HG03575 (cell line): ENCODE measurements around the gene DEPP1.
"Not testable (repeated sequence)": the region's sequence is repeated elsewhere in the genome, so short reads cannot be mapped to it uniquely, and the experiment has no call there.

Source experiments
- ATAC-seq: cut with Tn5 transposase; IDR thresholded peaks from one replicate; pipeline ENCODE4 v1.9.1; 2021; ENCODE audit not compliant: unreplicated experiment, insufficient number of reproducible peaks, low FRiP score; ENCODE audit errors: extremely low read depth

Gene DEPP1, protein sequence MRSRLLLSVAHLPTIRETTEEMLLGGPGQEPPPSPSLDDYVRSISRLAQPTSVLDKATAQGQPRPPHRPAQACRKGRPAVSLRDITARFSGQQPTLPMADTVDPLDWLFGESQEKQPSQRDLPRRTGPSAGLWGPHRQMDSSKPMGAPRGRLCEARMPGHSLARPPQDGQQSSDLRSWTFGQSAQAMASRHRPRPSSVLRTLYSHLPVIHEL

DNA sequence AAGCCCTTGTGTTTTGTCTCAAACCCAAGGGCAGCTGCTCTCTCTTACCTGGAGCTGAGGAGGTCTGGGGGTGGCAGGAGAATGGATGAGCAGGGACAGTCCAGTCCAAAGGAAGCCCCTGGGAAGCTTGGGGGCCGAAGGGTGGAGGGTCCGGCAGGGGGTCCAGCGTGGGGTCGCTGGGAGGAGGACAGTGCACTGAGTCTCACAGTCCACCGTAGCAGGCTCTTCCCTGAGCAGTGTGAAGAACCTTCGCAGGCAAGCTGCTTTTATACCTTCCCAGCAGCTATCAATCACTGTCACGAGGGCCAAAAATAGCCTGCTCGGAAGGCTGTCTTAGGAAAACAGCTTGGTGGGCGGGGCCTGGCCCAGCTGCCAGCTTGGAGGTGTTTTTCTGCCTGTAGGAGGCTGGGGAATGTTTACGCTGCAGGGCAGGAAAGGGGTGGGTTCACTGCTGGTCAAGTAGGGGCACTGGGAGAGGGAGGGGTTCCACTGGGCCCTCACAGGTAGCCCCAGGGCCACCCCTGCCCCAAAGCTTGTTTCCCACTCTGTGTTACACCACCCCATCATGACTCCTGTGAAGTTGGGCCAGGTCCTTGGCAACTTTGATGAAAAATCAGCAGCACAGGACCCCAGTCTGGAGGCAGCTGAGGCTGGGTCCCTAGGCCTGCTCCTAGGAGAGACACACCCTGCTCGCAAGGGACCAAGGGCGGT lies at the start of gene DEPP1:
Gene DEPP1, minus strand, starts transcription at position 240 of the 711 bp plus-strand sequence. CDS start 779 bp downstream, outside the sequence.
- no peak for ATAC-seq

DNA sequence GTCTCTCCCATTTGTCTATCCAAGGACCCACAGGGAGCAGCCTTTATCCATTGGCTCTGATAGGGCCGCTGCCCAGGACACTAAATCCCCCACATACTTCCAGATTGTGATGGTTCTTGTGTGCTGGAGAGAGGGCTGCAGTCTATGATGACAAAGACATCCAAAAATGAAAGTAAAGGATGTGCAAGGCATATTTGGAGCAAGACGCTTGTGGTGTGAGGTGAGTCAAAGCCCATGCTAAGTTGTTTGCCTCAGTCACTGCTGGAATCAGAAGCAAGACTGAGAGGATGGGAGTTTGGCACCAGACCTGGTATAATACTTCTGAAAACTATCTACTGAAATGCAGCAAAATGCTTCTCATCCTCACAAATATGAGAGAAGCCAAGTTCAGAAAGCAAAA lies 44.8 kb upstream of the DEPP1 start:
- ATAC-seq = no peak

DNA sequence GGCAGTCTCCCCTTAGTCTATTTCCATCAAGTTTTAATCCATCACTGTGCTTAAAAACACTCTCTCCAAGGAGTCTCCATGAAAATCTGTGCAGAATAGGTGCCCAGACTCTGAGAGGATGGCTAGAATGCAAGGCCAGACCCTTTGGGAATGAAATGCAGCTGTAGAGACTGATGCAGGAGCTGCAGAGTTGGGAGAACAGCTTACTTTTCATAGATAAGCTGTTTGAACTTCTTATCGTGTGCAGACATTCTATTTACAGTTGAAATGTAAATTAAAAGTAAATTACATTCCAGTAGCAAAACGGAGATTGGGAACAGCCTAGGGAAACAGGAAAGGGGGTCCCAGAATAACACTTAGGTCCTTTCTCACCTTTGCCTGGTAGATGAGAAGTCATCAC lies 37.0 kb upstream of the DEPP1 start:
- no peak for ATAC-seq

DNA sequence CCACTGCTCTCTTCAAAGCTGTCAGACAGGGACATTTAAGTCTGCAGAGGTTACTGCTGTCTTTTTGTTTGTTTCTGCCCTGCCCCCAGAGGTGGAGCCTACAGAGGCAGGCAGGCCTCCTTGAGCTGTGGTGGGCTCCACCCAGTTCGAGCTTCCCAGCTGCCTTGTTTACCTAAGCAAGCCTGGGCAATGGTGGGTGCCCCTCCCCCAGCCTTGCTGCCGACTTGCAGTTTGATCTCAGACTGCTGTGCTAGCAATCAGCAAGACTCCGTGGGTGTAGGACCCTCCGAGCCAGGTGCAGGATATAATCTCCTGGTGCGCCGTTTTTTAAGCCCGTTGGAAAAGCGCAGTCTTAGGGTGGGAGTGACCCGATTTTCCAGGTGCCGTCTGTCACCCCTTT lies 35.9 kb upstream of the DEPP1 start:
- not testable (repeated sequence) for ATAC-seq

DNA sequence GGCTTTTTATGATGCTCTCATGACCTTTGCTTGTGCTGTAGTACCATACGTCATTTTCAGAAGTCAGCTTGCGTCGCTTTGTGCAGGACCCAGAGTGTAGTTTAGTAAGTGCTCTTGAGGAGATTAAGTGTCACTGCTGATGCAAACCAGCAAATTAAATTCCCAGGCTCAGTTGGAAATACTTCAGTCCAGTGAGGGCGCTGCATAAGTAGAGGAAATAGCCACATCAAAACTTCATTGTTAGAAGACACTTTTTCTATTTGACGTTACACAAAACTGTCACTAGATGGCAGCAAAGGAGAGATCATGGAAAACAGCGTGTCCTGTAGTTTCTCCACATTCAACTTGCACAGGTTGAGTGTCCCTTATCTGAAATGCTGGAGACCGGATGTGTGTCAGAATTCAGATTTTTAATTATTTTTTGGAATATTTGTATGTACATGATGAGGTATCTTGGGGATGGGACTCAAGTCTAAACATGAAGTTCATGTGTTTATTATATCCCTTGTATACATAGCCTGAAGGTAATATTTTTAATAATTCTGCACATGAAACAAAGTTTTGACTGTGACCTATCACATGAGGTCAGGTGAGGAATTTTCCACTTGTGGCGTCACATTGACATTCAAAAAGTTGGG lies 30.0 kb upstream of the DEPP1 start:
- ATAC-seq = peak; percentile 92

DNA sequence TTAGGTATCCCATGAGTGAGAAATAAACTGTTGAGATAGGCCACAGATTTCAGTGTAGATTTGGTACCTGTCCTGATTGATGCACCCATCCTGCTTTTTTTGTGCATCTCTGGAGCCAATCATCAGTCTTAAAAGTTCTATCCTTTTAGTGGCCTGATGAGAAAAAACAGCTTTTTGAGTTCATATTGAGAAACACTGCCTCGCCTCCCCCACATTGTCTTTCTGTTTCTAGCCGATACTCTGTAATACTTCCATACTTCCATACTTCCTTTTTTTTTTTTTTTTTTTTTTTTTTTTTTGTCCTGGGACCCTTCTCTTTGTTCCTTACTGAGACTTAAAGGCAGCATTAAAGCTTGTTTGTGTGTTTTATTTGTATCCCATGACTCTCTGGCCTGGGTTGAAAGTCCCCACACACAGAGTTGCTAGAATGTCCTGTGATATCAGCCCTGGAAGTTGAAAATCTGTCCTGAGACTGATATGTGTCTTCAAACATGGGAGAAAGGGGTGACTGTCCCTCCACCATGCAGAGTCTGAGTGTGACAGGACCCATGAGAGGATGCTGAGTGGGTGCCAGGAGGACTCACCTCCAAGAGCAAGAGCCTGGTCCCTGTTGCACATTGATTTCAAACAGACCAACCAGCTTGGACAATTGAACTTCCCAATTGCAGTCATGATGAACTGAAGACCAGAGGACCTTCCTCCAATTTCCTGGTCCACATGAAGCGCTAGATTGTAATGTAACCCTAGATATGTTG lies 27.8 kb upstream of the DEPP1 start:
- ATAC-seq = no peak

DNA sequence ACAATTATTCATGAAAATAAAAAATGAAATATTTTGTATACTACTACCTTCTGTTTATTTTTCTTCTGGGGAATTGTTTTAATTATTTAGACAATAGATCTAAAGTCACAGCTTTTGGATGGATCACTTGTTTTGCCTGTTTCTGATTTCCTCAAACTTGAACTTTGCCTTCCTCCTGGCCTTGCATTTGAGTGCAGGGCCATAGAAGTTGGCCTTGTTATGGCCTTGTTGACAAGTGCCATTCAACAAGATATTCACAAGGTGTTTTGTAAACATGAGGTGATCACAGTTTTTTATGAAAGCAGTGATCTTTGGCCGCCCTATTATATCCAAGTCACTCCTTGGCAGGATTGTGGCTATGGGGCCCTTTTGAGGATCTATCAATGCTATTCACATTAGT lies 26.7 kb upstream of the DEPP1 start:
- no peak for ATAC-seq

DNA sequence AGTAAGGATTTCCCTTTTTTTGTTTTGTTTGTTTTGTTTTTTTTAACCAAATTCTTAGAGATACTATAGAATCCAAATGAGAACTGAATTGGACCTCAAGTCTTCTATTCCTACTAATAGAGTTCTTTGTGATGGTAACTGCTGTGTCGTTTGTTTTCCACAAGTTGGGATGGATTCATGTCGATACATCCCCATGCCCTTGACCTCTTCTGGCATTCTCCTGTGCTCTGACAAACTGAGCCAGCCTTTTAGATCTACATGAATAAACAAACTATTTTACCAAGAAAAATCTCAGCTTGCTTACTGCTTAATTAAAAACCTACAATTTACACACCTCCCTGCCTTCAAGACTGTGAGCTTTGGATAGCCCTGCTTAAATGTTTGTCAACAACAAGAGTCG lies 26.1 kb upstream of the DEPP1 start:
- no peak for ATAC-seq

DNA sequence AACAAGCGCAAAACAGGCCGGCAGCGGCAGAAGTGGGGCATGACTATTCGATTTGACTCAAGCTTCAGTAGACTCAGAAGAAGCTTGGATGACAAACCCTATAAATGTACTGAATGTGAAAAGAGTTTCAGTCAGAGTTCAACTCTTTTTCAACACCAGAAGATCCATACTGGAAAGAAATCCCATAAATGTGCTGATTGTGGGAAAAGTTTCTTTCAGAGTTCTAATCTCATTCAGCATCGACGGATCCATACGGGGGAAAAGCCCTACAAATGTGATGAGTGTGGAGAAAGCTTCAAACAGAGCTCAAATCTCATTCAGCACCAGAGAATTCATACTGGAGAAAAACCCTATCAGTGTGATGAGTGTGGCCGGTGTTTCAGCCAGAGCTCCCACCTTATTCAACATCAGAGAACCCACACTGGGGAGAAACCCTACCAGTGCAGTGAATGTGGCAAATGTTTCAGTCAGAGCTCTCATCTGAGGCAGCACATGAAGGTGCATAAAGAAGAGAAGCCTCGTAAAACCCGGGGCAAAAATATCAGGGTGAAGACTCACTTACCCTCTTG lies 24.9 kb upstream of the DEPP1 start:
- no peak for ATAC-seq

DNA sequence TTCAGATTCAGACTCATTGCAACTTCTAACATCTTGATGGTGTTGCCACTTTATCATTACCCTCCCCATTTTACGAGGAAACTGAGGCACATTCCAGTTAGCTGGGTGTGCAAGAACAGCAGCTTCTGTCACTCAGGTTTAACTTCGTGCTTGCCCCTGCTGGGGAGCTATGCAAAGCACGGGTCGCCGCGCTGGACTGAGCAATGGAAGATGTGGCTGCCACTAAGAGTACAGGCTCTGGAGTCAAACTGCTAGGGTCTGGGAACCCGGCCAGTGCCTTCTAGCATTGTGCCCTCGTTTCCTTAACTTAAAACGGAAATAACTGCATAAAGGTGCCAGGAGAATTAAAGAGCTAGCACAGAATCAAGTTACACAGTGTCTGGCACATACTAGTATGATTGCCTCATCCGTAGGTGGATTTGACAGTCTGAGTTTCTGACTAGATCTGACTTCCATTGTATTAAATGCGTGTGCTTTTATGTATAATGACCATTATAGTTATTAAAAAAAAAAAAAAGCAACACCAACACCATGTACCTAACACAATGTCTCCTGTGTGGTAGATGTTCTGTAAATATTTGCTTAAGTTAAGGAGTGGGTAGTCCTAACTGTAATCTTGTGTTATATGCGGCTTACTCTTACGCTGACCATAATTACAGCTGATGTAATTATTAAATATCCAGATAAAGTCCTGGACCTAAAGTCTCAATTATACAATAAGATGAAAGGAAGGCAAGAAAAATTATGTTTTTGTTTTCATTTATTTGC lies 23.0 kb upstream of the DEPP1 start:
- ATAC-seq = peak; percentile 39

DNA sequence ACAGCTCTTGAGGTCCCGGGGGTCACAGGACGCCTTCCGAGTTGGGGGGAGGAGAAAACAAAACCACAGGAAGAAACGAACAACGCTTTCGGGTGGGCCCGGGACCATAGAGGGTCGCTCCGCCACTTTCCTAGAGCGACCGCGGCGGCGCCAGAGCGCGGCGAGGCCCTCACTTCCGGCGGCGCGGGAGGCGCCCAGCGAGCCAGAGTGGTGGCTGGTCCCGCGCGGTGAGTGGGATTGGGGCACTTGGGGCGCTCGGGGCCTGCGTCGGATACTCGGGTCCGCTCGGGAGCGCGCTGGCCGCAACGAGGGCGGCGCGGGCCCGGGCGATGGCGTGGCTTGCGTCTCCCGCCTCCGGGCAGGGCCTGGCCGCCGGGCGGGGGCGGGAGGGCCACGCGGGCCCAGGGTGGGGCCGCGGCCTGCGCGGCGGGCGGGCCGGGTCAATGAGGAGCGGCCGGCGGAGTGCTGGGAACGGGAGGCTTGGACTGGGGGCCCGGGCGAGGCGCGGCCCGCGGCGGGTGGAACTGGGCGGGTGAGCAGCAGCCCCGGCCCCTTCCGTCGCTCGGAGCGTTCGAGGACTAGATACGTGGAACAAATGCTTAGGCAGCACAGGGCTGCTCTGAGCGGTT lies 22.3 kb upstream of the DEPP1 start, which contains the start of gene ZNF22:
Gene ZNF22, plus strand, starts transcription at position 172 of the 629 bp plus-strand sequence. CDS start 2,446 bp downstream, outside the sequence.
- ATAC-seq = peak; percentile 47

DNA sequence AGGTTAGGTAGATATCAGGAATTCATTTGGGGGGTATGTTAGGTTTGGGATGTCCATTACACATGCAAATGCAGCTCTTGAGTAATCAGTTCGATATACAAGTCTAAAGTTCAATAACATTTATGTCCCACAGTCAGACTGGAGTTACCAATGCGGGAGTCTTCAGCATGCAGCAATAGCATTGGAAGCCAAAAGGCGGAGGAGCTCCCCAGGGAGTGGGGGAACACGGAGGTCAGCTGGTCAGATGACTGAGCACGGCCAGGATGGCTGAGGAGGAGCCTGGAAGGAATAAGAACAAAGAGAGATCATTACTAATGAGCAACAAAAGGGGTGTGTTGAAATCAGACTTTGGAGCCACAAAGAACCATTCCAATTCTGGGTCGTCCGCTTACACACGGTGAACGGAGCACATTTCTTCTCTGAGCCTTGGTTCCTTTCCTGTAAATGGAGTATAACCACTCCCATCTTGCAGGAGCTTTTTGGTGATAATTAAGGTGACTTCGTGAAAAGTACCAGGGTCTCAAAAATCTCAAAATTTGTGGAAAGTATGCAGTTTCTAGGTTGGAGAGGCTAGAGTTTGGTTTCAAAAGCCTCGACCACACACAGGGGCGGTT lies 21.6 kb upstream of the DEPP1 start:
- ATAC-seq = no peak

DNA sequence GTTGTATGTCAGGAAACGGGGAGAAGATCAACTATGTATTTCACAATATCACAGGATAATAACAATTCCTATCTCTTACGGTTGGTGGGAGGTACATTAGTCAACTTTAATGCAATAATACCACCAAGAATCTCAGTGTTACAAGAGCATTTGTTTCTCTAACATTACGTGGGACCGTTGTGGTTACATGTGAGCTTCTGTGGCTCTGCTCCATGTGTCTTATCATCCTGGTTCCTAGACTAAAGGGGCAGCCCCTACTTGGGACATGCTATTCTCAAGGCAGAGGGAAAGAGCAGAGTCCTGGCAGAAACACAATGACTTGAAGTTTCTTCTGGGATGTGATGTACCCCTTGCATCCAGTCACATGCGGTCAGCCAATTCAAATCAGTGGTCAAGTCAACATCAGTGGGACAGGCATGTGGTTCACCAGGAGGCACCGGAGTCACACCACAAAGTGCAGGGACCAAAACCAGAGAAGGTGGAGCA lies 19.6 kb upstream of the DEPP1 start:
- no peak for ATAC-seq

DNA sequence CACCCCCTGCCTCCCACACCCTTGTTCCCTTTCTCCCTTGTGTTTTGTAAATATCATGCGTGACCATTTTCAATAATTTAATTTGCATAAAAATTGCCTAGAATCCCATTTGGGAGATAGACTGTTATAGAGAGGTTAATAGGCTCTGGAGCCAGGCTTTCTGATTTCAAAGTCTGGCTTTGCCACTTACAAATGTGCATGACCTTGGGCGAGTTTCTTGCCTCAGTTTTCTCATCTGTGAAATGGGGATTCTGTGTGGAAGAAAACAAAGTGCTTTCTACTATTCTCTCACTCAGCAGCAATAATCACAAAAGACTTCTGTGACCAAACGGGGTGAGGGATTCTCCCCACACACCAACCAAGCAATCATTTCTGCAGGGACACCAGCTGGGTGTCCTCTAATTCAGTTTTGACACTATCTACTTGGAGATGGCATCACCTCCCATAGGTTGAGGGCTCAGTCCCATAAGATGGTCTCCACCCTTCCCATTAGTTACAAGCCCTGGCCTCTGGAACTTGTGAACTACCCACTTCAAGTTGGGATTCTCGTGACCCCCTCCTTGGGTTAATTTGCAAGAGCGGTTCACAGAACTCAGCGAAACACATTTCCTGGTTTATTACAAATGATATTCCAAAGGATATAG lies 18.6 kb upstream of the DEPP1 start:
- ATAC-seq = no peak

DNA sequence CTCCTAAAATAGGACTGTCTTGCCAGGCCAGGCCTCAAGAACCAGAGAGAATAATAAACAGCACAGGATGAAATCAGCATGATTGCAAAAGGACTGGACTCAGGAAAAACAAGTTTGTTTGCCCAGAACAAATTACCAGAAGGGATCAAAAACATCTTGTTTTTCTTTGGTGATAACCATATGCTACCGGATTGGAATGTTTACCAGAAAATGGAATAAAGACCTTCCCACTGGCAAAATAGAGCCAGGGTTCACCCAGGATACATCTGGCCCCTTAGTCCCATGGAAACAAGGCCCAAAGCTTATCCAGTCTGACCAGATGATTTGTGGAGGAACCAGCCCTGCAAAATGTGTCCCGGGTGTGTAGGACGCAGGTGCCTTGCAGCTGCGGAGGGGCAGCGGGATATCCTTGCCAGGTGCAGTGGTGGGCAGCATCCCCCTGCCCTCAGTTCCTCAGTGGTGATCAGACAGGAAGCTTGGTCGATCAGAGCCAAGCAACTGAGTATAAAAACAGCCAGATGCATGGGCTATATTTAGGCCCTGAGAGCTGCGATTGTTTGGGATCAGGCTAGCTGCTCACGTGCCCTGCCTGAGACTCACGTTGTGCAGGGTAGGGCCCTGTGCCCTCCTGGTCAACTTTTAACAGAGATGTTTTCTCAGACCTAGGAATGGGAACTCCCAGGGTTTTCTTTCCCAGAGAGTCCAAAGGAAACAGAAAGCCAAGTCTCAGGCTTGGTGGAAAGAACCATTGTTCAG lies 17.5 kb upstream of the DEPP1 start:
- no peak for ATAC-seq

DNA sequence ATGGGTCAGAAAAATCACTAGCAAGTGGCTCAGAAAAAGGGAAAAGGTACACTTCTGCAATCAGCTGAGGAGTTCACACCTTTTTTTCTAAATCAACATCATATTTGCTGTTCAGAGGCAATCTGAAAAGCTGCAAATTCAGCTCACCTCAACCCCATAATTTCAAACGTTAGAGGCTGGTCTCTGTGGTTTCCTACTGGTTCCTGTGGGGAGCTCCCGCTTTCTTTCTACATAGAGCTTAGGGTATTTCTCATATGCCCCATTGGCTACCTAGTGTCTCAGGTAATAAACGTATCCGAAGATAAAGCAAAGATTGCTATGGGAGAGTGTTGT lies 16.9 kb upstream of the DEPP1 start:
- no peak for ATAC-seq
